ENCODE measurements around the gene ZNF324. TPM values are rescaled to one million over a fixed set of nuclear protein-coding genes. Genes with fewer than 3 reads are reported as not detected.
A peak's percentile ranks its signal among the peaks of the same experiment; 100 is the strongest.
"Not testable (repeated sequence)": the region's sequence is repeated elsewhere in the genome, so short reads cannot be mapped to it uniquely, and the experiment has no call there.

The ZNF324 gene
- 10 to 100 TPM; 11.6 to 14.0 TPM for total RNA-seq
- long read RNA-seq, transcript ZNF324-201 (4 exons, 3,000 nt) = major isoform, 16 of 28 reads
- long read RNA-seq, partial matches to known transcripts = 0 of 28 reads
- long read RNA-seq, other reads (novel, unspliced or antisense) = 12 of 28 reads

GRCh38 chr19:58466760-58467589 is at the start of gene ZNF324:
TSS of gene ZNF324 (plus strand) at chr19:58467080. CDS start at chr19:58469186, 2,106 bp downstream.
- intact Hi-C loops (cut with DNase I, micrococcal nuclease) = no loop called here
- ATAC-seq (peak; percentile 98), DNase-seq (peak; percentile 97 to 100)

GRCh38 chr19:58428617-58429016 is 38.3 kb upstream of the ZNF324 start:
- ATAC-seq (no peak), DNase-seq (no peak)
- intact Hi-C loops (cut with DNase I, micrococcal nuclease) = no loop called here

DNA sequence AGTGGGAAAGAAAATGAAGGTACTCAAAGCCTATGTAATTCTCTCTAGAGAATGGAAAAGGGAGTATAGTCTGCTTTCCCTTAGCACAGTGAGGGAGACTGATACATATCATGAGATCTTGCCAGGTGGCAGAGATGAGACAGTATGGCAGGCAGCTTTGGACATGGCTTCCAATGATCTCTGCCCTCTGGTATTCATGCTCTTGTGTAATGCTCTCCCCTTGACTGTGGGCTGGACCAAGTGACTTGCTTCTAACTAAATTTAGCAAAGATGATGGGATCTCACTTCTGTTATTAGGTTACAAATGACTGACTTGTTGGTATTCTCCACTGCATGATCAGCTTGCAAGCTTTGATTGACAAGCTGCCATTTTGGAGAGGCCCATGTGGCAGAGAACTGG is 37.1 kb upstream of the ZNF324 start:
- ATAC-seq (no peak), DNase-seq (no peak)
- intact Hi-C loops (cut with DNase I, micrococcal nuclease) = no loop called here

GRCh38 chr19:58434217-58434616 is 32.7 kb upstream of the ZNF324 start:
- no peak for ATAC-seq
- no peak for DNase-seq
- intact Hi-C loops (cut with DNase I, micrococcal nuclease) = no loop called here

GRCh38 chr19:58439576-58440554 is 27.0 kb upstream of the ZNF324 start, which contains the start of gene ZNF132:
TSS of gene ZNF132 (minus strand) at chr19:58440153. CDS start at chr19:58439821, 332 bp downstream.
- intact Hi-C loops (cut with DNase I, micrococcal nuclease) = no loop called here
- ATAC-seq (peak; percentile 98), DNase-seq (peak; percentile 94 to 99)

GRCh38 chr19:58440556-58440955 is 26.3 kb upstream of the ZNF324 start:
- intact Hi-C loops (cut with DNase I, micrococcal nuclease) = no loop called here
- ATAC-seq (no peak), DNase-seq (no peak)

DNA sequence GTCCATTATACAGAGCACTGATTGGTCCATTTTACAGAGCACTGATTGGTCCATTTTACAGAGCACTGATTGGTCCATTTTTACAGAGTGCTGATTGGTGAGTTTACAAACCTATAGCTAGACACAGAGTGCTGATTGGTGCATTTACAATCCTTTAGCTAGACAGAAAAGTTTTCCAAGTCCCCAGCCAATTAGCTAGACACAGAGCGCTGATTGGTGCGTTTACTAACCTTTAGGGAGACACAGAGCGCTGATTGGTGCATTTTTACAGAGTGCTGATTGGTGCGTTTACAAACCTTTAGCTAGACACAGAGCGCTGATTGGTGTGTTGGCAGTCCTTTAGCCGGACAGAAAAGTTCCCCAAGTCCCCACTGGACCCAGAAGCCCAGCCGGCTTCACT is 23.9 kb upstream of the ZNF324 start:
- ATAC-seq; intact Hi-C loops (cut with DNase I, micrococcal nuclease); DNase-seq: not testable (repeated sequence)

GRCh38 chr19:58448860-58449259 is 18.0 kb upstream of the ZNF324 start:
- not testable (repeated sequence) for DNase-seq

DNA sequence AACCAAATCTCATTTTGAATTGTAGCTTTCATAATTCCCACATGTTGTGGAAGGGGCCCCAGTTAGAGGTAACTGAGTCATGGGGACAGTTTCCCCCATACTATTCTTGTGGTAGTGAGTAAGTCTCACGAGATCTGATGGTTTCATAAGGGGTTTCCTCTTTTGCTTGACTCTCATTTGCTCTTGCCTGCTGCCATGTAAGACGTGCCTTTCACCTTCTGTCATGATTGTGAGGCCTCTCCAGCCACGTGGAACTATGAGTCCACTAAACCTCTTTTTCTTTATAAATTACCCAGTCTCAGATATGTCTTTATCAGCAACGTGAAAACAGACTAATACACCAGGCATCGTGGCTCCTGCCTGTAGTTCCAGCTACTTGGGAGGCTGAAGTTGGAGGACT is 16.9 kb upstream of the ZNF324 start:
- DNase-seq; ATAC-seq; intact Hi-C loops (cut with DNase I, micrococcal nuclease): not testable (repeated sequence)

More at GRCh38 chr19:58448860-58449259, 18.0 kb upstream of the ZNF324 start:
- intact Hi-C loops (cut with DNase I, micrococcal nuclease); ATAC-seq: not testable (repeated sequence)

GRCh38 chr19:58450856-58451357 is 16.0 kb upstream of the ZNF324 start:
- ATAC-seq (peak; percentile 46), DNase-seq (peak in 1 of 2 donors; percentile 47)
- intact Hi-C loops (cut with DNase I, micrococcal nuclease) = no loop called here

DNA sequence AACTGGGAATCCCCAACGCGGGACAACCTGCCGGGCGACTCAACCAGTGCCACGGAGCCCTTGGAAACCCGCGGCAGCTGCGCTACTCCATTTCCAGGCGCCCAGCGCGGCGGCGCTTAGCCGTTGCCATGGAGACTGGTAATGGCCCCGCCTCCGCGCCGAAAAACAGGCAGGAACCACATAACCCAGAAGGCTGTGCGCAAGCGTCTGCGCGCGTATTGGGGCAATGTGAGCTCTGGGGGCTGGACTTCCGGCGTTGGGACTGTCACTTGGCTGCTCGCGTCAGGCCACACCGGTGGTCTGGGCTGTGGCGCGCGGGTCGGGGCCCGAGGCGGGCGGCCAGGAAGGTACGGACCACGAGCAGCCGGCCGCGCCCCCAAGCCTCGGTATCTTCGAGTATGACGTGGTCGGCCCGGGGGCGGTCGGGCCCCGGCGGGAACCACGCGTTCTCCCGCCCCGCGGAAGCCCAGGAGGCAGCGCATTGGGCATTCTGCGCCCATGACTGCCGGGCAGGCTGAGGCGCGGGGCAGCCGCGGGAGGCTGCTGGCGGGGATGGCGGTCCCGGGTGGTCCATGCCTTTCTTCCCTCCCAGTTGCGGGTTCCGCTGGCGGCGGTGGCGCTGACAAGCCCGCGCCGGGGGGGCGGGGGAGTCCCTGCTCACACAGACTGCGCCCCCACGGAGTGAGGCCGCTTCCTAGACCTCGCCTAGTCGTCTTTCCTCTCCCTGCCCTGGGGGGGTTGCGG is 15.3 kb upstream of the ZNF324 start, which contains the start of gene ZNF324B:
ZNF324B (plus strand) TSS at position 265 of the 744 bp plus-strand sequence. CDS start 2,080 bp downstream, outside the sequence.
- intact Hi-C loops (cut with DNase I, micrococcal nuclease) = no loop called here
- ATAC-seq (peak; percentile 99), DNase-seq (peak; percentile 97)

- ATAC-seq (no peak), DNase-seq (no peak)
- intact Hi-C loops (cut with DNase I, micrococcal nuclease) = no loop called here
Measured at GRCh38 chr19:58453743-58454142, 13.1 kb upstream of the ZNF324 start.

- intact Hi-C loops (cut with DNase I, micrococcal nuclease) = no loop called here
- DNase-seq (no peak), ATAC-seq (no peak)
Measured at GRCh38 chr19:58455306-58455705, 11.6 kb upstream of the ZNF324 start.

DNA sequence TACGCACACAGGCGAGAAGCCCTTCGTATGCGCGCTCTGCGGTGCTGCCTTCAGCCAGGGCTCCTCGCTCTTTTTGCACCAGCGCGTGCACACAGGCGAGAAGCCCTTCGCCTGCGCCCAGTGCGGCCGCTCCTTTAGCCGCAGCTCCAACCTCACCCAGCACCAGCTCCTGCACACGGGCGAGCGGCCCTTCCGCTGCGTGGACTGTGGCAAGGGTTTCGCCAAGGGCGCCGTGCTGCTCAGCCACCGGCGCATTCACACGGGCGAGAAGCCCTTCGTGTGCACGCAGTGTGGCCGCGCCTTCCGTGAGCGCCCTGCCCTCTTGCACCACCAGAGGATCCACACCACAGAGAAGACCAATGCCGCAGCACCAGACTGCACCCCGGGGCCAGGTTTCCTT is 10.8 kb upstream of the ZNF324 start:
- no peak for DNase-seq
- intact Hi-C loops (cut with DNase I, micrococcal nuclease) = no loop called here
- no peak for ATAC-seq

GRCh38 chr19:58460039-58460438 is 6.8 kb upstream of the ZNF324 start:
- intact Hi-C loops (cut with DNase I, micrococcal nuclease) = no loop called here
- no peak for ATAC-seq
- no peak for DNase-seq

GRCh38 chr19:58466089-58466759 is 656 bp upstream of the ZNF324 start:
- ATAC-seq (peak; percentile 44), DNase-seq (no peak)
- intact Hi-C loops (cut with DNase I, micrococcal nuclease) = no loop called here

DNA sequence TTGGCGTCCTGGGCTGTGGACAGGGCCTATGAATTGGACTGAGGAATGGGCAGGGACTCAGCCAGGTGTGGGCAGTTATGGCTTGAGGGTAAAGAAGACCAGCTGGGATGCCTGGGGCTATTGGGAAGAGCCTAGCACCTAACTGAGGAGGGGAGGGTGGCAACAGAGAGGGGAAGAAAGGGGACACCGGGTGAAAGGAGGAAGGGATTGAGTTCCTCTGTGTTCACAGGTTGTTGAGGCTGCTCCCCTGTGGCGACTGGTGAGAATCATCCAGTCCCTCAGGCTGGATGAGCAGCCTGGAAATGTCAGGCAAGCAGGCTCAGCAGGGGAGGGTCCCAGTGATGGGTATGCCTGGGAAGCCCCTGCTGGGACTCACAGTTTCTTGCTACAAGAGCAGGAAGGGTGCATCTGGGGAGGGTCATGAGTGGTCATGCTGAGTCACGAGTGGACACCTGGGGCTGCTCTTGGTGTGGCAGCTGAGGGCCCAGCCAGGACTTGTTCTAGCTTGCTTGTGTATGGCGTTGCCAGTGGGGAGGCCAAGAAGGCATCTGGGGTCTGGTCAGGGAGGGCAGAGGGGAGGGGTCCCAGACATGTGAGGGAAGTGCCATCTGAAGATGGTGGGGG is 1.4 kb downstream of the ZNF324 start:
- no peak for ATAC-seq
- intact Hi-C loops (cut with DNase I, micrococcal nuclease) = no loop called here
- no peak for DNase-seq

All from left colon (tissue), 2 donors.